A549 treated with AZD9567 at 1 μM for 4 hours (cell line): ENCODE results near the gene TRAT1. TPM values are rescaled to one million over a fixed set of nuclear protein-coding genes. Genes with fewer than 3 reads are reported as not detected.

Source experiments
- total RNA-seq: library from RNA; stranded (reverse); fragments of 200-300 nt; extraction: Qiagen RNA extraction; gene quantifications from 5 replicates; pipeline ENCODE4 v1.2.3, GENCODE V29; 2022; ENCODE audit not compliant: insufficient read depth

Gene TRAT1
- total RNA-seq = not detected in 5 replicates

DNA sequence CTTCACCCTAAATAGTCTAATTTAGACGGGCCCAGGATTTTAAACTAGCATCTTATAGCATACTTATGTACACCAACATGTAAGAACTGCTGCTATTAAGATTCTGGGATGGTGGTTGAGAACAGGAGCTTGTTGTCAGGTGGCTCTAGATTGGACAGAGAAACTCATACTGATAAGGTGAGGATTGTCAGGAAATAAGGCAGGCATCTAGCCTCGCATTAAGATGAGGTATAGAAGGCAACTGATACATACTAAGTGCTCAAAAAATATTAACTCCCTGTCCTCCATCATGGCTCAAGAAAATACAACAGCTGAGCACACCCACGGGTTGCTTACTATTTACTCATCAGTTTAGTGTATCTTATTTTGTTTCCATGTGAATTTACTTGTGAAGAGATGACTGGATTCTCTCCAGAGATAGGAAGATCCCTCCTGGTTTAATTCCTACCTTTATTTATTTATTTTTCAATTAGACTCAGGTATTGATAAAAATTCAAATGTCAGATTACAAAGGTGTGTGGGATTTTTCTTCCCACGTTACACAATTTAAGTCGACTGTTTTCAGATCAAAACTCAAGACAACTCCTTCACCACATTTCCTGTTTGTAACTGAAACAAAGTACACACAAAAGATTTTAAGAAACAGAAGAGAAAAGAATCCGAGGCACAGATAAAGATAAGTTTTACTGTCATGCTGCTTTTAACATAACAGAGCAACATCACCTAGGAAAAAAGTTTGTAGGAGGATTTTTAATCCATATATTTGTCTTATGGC, at the start of gene TRAT1:
TRAT1 (plus strand) TSS at position 664 of the 775 bp plus-strand sequence. CDS start 142 bp downstream, outside the sequence.

Other genes starting within 250 kb of the TRAT1 start
- 14.9 to 21.7 TPM (median 20.2 TPM) in 5 replicates for gene CIP2A, start 233.3 kb upstream of the TRAT1 start, total RNA-seq
- 3.9 to 5.3 TPM (median 4.6 TPM) in 5 replicates for gene DZIP3, start 233.1 kb upstream of the TRAT1 start, total RNA-seq
- not detected in 5 replicates for gene RETNLB, start 65.4 kb upstream of the TRAT1 start, total RNA-seq
- not detected in 5 replicates for gene GUCA1C, start 131.1 kb downstream of the TRAT1 start, total RNA-seq